PFSK-1 (cell line): Measurements from ENCODE around the gene PRPF19.

Experiments
- FOXP2 ChIP-seq: optimal IDR thresholded peaks from 2 replicates; pipeline ENCODE3; 2011; ENCODE audit warnings: borderline replicate concordance, control low read depth, inconsistent platforms; ENCODE audit not compliant: insufficient read depth; ENCODE audit errors: extremely low read length, extremely low read depth
- POLR2AphosphoS5 ChIP-seq: IDR thresholded peaks from 2 replicates; pipeline ENCODE4 v1.6.1; 2012; ENCODE audit warnings: low read depth, mild to moderate bottlenecking, control low read depth, low read length, moderate library complexity
- REST ChIP-seq, 2 experiments: IDR thresholded peaks; 2 replicates each; pipeline versions ENCODE4 v1.6.1 to v1.8.0; 2011 to 2012; ENCODE audit warnings: low read depth in 2 of 2, low read length in 2 of 2, control low read depth in 1 of 2, inconsistent platforms in 1 of 2, mild to moderate bottlenecking in 1 of 2, moderate library complexity in 1 of 2; ENCODE audit not compliant: insufficient read depth in 1 of 2
- SIN3A ChIP-seq: IDR thresholded peaks from 2 replicates; pipeline ENCODE4 v1.6.1; 2012; ENCODE audit warnings: mild to moderate bottlenecking, low read length, moderate library complexity, borderline replicate concordance; ENCODE audit not compliant: insufficient read depth
- TAF1 ChIP-seq: IDR thresholded peaks from 2 replicates; pipeline ENCODE4 v1.6.1; 2012; ENCODE audit warnings: low read length, control low read depth, borderline replicate concordance; ENCODE audit not compliant: insufficient read depth

PRPF19 gene

GRCh38 chr11:60918251-60918938 is 12.0 kb upstream of the PRPF19 start:
- TF ChIP-seq FOXP2 (no peak), REST (IDR thresholded peaks at IDR 0.05; ENCODE audit: insufficient read depth in 1 of 2, low read depth in 2 of 2, low read length in 2 of 2) (no peak), SIN3A (no peak), TAF1 (no peak), POLR2AphosphoS5 (no peak)

- no peak for TF ChIP-seq REST (IDR thresholded peaks at IDR 0.05; ENCODE audit: insufficient read depth in 1 of 2, low read depth in 2 of 2, low read length in 2 of 2)
- TF ChIP-seq TAF1: no peak
- no peak for TF ChIP-seq FOXP2
- TF ChIP-seq POLR2AphosphoS5: no peak
- TF ChIP-seq SIN3A: no peak
Observed at GRCh38 chr11:60917267-60917666, 10.9 kb upstream of the PRPF19 start.

GRCh38 chr11:60916669-60917206 is 10.4 kb upstream of the PRPF19 start:
- TF ChIP-seq REST (IDR thresholded peaks at IDR 0.05; ENCODE audit: insufficient read depth in 1 of 2, low read depth in 2 of 2, low read length in 2 of 2): no peak

- no peak for TF ChIP-seq POLR2AphosphoS5
- no peak for TF ChIP-seq SIN3A
- TF ChIP-seq TAF1: no peak
- no peak for TF ChIP-seq REST (IDR thresholded peaks at IDR 0.05; ENCODE audit: insufficient read depth in 1 of 2, low read depth in 2 of 2, low read length in 2 of 2)
- TF ChIP-seq FOXP2: no peak
Observed at GRCh38 chr11:60915248-60915914, 9.0 kb upstream of the PRPF19 start.
